SK-N-MC (cell line): Measurements from ENCODE around the gene LHX5.

Experiments
- DNase-seq: peaks from one replicate; pipeline ENCODE4 v3.0.0-alpha.2; 2011; ENCODE audit warnings: low read depth, low spot score
- H3K27ac ChIP-seq: fragments of 200-600 bp; sonication (generic); 2 replicates; pipeline ENCODE4 v1.5.1; 2016; ENCODE audit warnings: mixed run types
- H3K36me3 ChIP-seq: fragments of 200-600 bp; sonication (generic); 2 replicates; pipeline ENCODE4 v1.6.1; 2017; ENCODE audit warnings: antibody characterized with exemption, low read length, mixed read lengths; ENCODE audit not compliant: insufficient read depth
- H3K4me3 ChIP-seq: fragments of 200-600 bp; sonication (generic); 2 replicates; pipeline ENCODE4 v1.5.1; 2016
- H3K9ac ChIP-seq: fragments of 200-600 bp; sonication (generic); 2 replicates; pipeline ENCODE4 v1.8.0; 2017; ENCODE audit warnings: mixed run types, mixed read lengths; ENCODE audit not compliant: insufficient read length
- H3K9me3 ChIP-seq: fragments of 200-600 bp; sonication (generic); 2 replicates; pipeline ENCODE4 v1.6.1; 2017; ENCODE audit warnings: low read depth, mild to moderate bottlenecking, antibody characterized with exemption, low read length, moderate library complexity, mixed read lengths
- EZH2 ChIP-seq: fragments of 200-600 bp; sonication (generic); IDR thresholded peaks from one replicate; pipeline ENCODE4 v1.6.1; 2017; ENCODE audit warnings: antibody characterized with exemption
- FOXP2 ChIP-seq: optimal IDR thresholded peaks from 2 replicates; pipeline ENCODE3; 2011; ENCODE audit warnings: mild to moderate bottlenecking, moderate library complexity; ENCODE audit not compliant: insufficient read depth; ENCODE audit errors: extremely low read length, control extremely low read depth
- POLR2AphosphoS5 ChIP-seq: IDR thresholded peaks from 2 replicates; pipeline ENCODE4 v1.6.1; 2012; ENCODE audit warnings: mild to moderate bottlenecking, low read depth, low read length, borderline replicate concordance

LHX5 gene

GRCh38 chr12:113479590-113480335, 8.1 kb upstream of the LHX5 start:
- H3K9ac ChIP-seq = no peak overlapping the region

GRCh38 chr12:113479216-113479589, 7.5 kb upstream of the LHX5 start:
- no peak overlapping the region for H3K27ac ChIP-seq
- H3K36me3 ChIP-seq = no peaks in the 10 kb centered on the region
- TF ChIP-seq POLR2AphosphoS5 (no peak), EZH2 (no peak), FOXP2 (no peak)
- H3K9me3 ChIP-seq = no peaks in the 10 kb centered on the region
- DNase-seq = no peak
- H3K4me3 ChIP-seq = no peak overlapping the region
- H3K9ac ChIP-seq = no peak overlapping the region

More at GRCh38 chr12:113479590-113480335, 8.1 kb upstream of the LHX5 start:
- no peak for TF ChIP-seq FOXP2
- TF ChIP-seq EZH2 = peak; percentile 94
- TF ChIP-seq POLR2AphosphoS5 = no peak
- Histone ChIP-seq H3K27ac (no peak overlapping the region), H3K36me3 (no peaks in the 10 kb centered on the region), H3K4me3 (no peak overlapping the region), H3K9me3 (no peaks in the 10 kb centered on the region)
- DNase-seq = no peak

GRCh38 chr12:113478351-113479011, 6.8 kb upstream of the LHX5 start:
- no peak for DNase-seq
- Histone ChIP-seq H3K9me3 (no peaks in the 10 kb centered on the region), H3K27ac (no peak overlapping the region), H3K36me3 (no peaks in the 10 kb centered on the region), H3K9ac (no peak overlapping the region), H3K4me3 (no peak overlapping the region)
- TF ChIP-seq FOXP2 (no peak), POLR2AphosphoS5 (no peak), EZH2 (no peak)

- Histone ChIP-seq H3K4me3 (no peak overlapping the region), H3K27ac (no peak overlapping the region), H3K9ac (no peak overlapping the region), H3K36me3 (no peaks in the 10 kb centered on the region), H3K9me3 (no peaks in the 10 kb centered on the region)
- TF ChIP-seq POLR2AphosphoS5 (no peak), EZH2 (no peak), FOXP2 (no peak)
- no peak for DNase-seq
These were observed 6.2 kb upstream of the LHX5 start for GRCh38 chr12:113477842-113478215.

GRCh38 chr12:113477171-113477841, 5.6 kb upstream of the LHX5 start:
- Histone ChIP-seq H3K27ac (no peak overlapping the region), H3K9ac (no peak overlapping the region), H3K9me3 (no peaks in the 10 kb centered on the region), H3K36me3 (no peaks in the 10 kb centered on the region), H3K4me3 (no peak overlapping the region)
- TF ChIP-seq POLR2AphosphoS5 = no peak
- no peak for TF ChIP-seq FOXP2
- TF ChIP-seq EZH2 = no peak
- no peak for DNase-seq

GRCh38 chr12:113476176-113476986, 4.7 kb upstream of the LHX5 start:
- Histone ChIP-seq H3K4me3 (no peak overlapping the region), H3K9ac (no peak overlapping the region)
- TF ChIP-seq EZH2 = no peak
- TF ChIP-seq FOXP2 = no peak
- TF ChIP-seq POLR2AphosphoS5 = no peak

GRCh38 chr12:113475451-113476175, 3.9 kb upstream of the LHX5 start:
- Histone ChIP-seq H3K4me3 (no peak overlapping the region), H3K9ac (no peak overlapping the region), H3K36me3 (no peaks in the 10 kb centered on the region), H3K9me3 (no peaks in the 10 kb centered on the region), H3K27ac (no peak overlapping the region)
- DNase-seq = no peak
- TF ChIP-seq EZH2 = no peak
- no peak for TF ChIP-seq FOXP2
- TF ChIP-seq POLR2AphosphoS5 = no peak

More at GRCh38 chr12:113476176-113476986, 4.7 kb upstream of the LHX5 start:
- Histone ChIP-seq H3K9me3 (no peaks in the 10 kb centered on the region), H3K27ac (no peak overlapping the region), H3K36me3 (no peaks in the 10 kb centered on the region)
- DNase-seq = no peak
